Fibroblast of villous mesenchyme (primary cell): ENCODE measurements around the gene ARSA. TPM values are rescaled to one million over a fixed set of nuclear protein-coding genes. Genes with fewer than 3 reads are reported as not detected.

Source experiments
- DNase-seq: peaks from one replicate; pipeline ENCODE4 v3.0.0-alpha.2; 2010; ENCODE audit warnings: low read depth
- H3K4me3 ChIP-seq: 2 replicates; pipeline ENCODE4 v1.5.1; 2011; ENCODE audit warnings: low read depth, mild to moderate bottlenecking, low read length
- CTCF ChIP-seq: IDR thresholded peaks from 2 replicates; pipeline ENCODE4 v1.5.1; 2012; ENCODE audit warnings: low read depth, mild to moderate bottlenecking, low read length; ENCODE audit not compliant: insufficient read depth
- total RNA-seq: library from RNA; depleted of rRNA; stranded (reverse); fragments of >200 nt; gene quantifications from 2 replicates; pipeline ENCODE4 v1.2.3, GENCODE V29; 2012

Gene ARSA
- total RNA-seq, 1 donor = 9.9 TPM

GRCh38 chr22:50633086-50633485, 5.1 kb upstream of the ARSA start:
- DNase-seq = no peak
- H3K4me3 ChIP-seq = no peak overlapping the region
- no peak for TF ChIP-seq CTCF

- DNase-seq = no peak
- TF ChIP-seq CTCF = no peak
- H3K4me3 ChIP-seq = no peak overlapping the region
Observed at GRCh38 chr22:50630376-50630775, 2.4 kb upstream of the ARSA start.

GRCh38 chr22:50628543-50629134, 687 bp upstream of the ARSA start:
- TF ChIP-seq CTCF = no peak
- H3K4me3 ChIP-seq = peak overlapping the region; percentile 89
- no peak for DNase-seq

GRCh38 chr22:50626850-50627641, 906 bp downstream of the ARSA start:
- no peak for TF ChIP-seq CTCF
- no peak for DNase-seq
- H3K4me3 ChIP-seq = peak overlapping the region; percentile 89

- H3K4me3 ChIP-seq = no peak overlapping the region
- DNase-seq = no peak
- TF ChIP-seq CTCF = no peak
Observed at GRCh38 chr22:50626314-50626849, 1.6 kb downstream of the ARSA start.

- no peak overlapping the region for H3K4me3 ChIP-seq
- no peak for DNase-seq
- TF ChIP-seq CTCF = no peak
Observed at GRCh38 chr22:50625568-50626313, 2.2 kb downstream of the ARSA start.
